ENCODE measurements around the gene MOB1A. TPM values are rescaled to one million over a fixed set of nuclear protein-coding genes. Genes with fewer than 3 reads are reported as not detected.
A peak's percentile ranks its signal among the peaks of the same experiment; 100 is the strongest.

MOB1A gene
- total and polyA plus RNA-seq, 8 donors: 7.8 to 53.3 (median 20.1) TPM

DNA sequence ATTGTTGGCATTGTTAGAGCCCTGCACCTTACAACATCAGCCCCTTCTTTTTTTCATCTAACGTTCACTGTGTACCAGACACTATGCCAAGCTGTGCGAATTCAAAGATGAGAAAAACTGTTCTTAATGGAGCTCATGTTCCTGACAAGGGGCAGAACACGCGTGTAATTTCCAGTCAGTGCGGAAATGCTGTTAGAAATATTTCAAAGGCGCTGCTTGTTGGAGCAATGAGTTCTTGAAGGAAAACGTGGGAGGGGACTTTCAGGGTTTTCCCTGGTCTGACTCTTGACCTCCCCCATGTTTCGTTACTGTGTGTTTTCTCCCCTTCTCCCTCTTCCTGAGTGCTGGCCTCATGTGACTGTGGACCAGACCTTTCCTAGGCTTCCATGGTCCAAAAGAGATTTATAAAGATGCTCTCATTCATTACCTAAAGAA lies 21.2 kb upstream of the MOB1A start:
- no peak for ATAC-seq
- Histone ChIP-seq H3K36me3 (no peaks in the 10 kb centered on the region), H3K27me3 (no peaks in the 10 kb centered on the region), H3K27ac (no peak overlapping the region), H3K4me1 (peaks cover 6 to 21% (median 17%) of the 10 kb centered on the region in 3 donors), H3K9me3 (no peaks in the 10 kb centered on the region), H3K4me3 (peak overlapping the region in 3 of 4 donors; percentile 53 to 65 (median 61))
- TF ChIP-seq, protein P1, sequence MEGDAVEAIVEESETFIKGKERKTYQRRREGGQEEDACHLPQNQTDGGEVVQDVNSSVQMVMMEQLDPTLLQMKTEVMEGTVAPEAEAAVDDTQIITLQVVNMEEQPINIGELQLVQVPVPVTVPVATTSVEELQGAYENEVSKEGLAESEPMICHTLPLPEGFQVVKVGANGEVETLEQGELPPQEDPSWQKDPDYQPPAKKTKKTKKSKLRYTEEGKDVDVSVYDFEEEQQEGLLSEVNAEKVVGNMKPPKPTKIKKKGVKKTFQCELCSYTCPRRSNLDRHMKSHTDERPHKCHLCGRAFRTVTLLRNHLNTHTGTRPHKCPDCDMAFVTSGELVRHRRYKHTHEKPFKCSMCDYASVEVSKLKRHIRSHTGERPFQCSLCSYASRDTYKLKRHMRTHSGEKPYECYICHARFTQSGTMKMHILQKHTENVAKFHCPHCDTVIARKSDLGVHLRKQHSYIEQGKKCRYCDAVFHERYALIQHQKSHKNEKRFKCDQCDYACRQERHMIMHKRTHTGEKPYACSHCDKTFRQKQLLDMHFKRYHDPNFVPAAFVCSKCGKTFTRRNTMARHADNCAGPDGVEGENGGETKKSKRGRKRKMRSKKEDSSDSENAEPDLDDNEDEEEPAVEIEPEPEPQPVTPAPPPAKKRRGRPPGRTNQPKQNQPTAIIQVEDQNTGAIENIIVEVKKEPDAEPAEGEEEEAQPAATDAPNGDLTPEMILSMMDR (IDR thresholded peaks at IDR 0.05): no peak
- FAIRE-seq: no peak
- intact Hi-C loops (cut with DNase I): no loop called here
- no peak for DNase-seq
- 15 to 23% methylated on average over 8 of the region's 8 CpGs for WGBS, 2 donors

DNA sequence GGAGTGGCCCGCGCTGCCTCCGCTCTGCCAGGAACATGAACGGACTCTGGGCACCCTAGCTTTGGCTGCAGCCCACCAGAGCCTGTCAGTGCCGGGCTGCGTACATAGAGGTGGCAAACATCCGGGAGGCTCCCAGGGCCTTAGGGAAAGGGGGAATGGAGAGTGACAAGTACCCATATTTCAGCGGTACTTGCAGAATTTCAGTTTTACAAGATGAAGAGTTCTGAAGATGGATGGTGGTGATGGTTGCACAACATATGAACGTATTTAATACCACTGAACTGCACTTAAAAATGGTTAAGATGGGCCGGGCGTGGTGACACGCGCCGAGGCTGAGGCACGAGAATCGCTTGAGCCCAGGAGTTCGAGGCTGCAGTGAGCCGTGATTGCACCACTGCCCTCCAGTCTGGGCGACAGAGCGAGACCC lies 20.6 kb upstream of the MOB1A start:
- DNase-seq (no peak), ATAC-seq (no peak)
- 2 to 5% methylated on average over 20 of the region's 20 CpGs for WGBS, 2 donors

DNA sequence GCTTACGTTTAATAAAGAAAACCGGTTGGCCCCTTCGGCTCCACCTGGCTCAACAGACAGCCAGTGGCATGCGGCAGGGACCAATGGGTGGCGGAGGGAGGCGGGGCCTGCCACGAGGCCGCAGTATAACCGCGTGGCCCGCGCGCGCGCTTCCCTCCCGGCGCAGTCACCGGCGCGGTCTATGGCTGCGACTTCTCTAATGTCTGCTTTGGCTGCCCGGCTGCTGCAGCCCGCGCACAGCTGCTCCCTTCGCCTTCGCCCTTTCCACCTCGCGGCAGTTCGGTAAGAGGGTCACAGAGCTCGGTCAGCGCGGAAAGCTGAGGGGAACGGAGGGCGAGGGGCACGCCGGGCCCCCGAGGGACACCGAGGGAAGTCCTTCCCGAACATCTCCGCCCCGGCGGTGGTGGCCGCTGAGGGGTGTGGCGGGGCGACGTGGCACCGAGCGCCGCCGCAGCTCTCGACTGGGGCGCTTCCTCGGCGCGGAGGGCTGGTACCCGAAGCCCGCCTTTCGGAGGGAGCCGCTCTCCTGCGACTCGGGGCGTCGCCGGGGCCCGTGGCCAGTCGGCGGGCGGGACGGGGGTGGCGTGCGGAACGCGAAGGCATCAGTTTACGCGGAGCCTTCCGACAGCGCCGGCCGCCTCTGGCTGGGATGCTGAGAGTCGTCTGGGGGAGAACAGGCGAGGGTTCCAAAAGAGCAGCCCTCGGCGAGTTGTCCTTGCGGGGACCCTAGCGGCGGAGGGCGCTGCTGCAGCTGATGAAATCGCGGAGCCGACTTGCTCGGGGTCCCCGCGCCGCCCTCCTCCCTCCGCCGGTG lies 20.0 kb upstream of the MOB1A start, which contains the start of gene MTHFD2:
Gene MTHFD2 (plus strand): TSS at position 155 of the 814 bp plus-strand sequence. CDS start 27 bp downstream, at position 182.
- FAIRE-seq (no peak), ATAC-seq (peak; percentile 95 to 99 (median 97)), DNase-seq (peak; percentile 90 to 96 (median 94))
- Histone ChIP-seq H3K4me1 (peaks cover 6 to 21% (median 16%) of the 10 kb centered on the region in 3 donors), H3K27me3 (no peaks in the 10 kb centered on the region), H3K36me3 (no peaks in the 10 kb centered on the region), H3K27ac (peak within 1 kb of the TSS; percentile 73 to 84 (median 78)), H3K4me3 (peak within 1 kb of the TSS; percentile 53 to 92 (median 63)), H3K9me3 (no peaks in the 10 kb centered on the region)
- 1% methylated on average over 81 to 96 of the region's 96 CpGs for WGBS, 2 donors
- TF ChIP-seq, protein P1 (IDR thresholded peaks at IDR 0.05): peak; percentile 64 to 76 (median 69)
- intact Hi-C loops (cut with DNase I): no loop called here

More for the DNA sequence above, 20.6 kb upstream of the MOB1A start:
- TF ChIP-seq, protein P1 (IDR thresholded peaks at IDR 0.05): no peak
- intact Hi-C loops (cut with DNase I): no loop called here
- H3K27ac ChIP-seq: peak overlapping the region; percentile 73 to 84 (median 78)
- no peak for FAIRE-seq
- no peaks in the 10 kb centered on the region for H3K9me3 ChIP-seq
- no peaks in the 10 kb centered on the region for H3K36me3 ChIP-seq
- H3K4me1 ChIP-seq: peaks cover 6 to 21% (median 16%) of the 10 kb centered on the region in 3 donors
- H3K27me3 ChIP-seq: no peaks in the 10 kb centered on the region
- H3K4me3 ChIP-seq: peak overlapping the region; percentile 53 to 92 (median 63)

DNA sequence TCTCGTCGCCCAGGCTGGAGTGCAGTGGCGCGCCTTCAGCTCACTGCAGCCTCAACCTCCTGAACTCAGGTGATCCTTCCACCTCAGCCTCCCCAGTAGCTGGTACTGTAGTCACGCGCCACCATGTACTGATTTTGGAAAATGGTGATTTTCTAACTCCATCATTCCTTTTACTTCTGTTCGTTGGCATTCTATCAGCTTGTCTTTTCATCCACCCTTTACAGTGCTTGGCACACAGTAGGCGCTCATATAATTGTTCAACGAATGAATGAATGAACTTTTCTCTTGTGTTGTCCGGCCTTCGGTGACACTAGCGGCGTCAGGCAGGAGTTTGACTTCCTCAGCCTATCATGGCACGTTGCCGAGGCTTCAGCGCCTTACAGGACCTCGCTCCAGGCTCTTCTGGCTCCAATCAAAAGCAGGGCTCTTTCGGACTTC lies 19.4 kb upstream of the MOB1A start:
- peaks cover 6 to 21% (median 17%) of the 10 kb centered on the region in 3 donors for H3K4me1 ChIP-seq
- WGBS, 2 donors: 35 to 36% methylated on average over 17 to 18 of the region's 18 CpGs
- DNase-seq (no peak), FAIRE-seq (no peak), ATAC-seq (no peak)
- H3K36me3 ChIP-seq: no peaks in the 10 kb centered on the region
- TF ChIP-seq, protein P1 (IDR thresholded peaks at IDR 0.05): no peak
- intact Hi-C loops (cut with DNase I): no loop called here
- peak overlapping the region in 3 of 4 donors; percentile 73 to 84 (median 82) for H3K27ac ChIP-seq
- H3K27me3 ChIP-seq: no peaks in the 10 kb centered on the region
- peak overlapping the region; percentile 53 to 92 (median 63) for H3K4me3 ChIP-seq
- no peaks in the 10 kb centered on the region for H3K9me3 ChIP-seq

All from pancreas (tissue), 10 donors.